ENCODE measurements around the gene LANCL3.

LANCL3 gene

GRCh38 chrX:37672563-37672962, 101.1 kb downstream of the LANCL3 start:
- no peak for DNase-seq
- in situ Hi-C loops (cut with HindIII; ENCODE audit: low pct_ligation_motif_present, low pct_unique_long_range_greater_than_20kb, low sequenced_read_pairs) = no loop called here

GRCh38 chrX:37676811-37677210, 105.3 kb downstream of the LANCL3 start:
- in situ Hi-C loops (cut with HindIII; ENCODE audit: low pct_ligation_motif_present, low pct_unique_long_range_greater_than_20kb, low sequenced_read_pairs) = no loop called here
- no peak for DNase-seq

- DNase-seq = no peak
- in situ Hi-C loops (cut with HindIII; ENCODE audit: low pct_ligation_motif_present, low pct_unique_long_range_greater_than_20kb, low sequenced_read_pairs) = no loop called here
Measured at GRCh38 chrX:37677243-37677642, 105.8 kb downstream of the LANCL3 start.

GRCh38 chrX:37677765-37678164, 106.3 kb downstream of the LANCL3 start:
- DNase-seq = no peak
- in situ Hi-C loops (cut with HindIII; ENCODE audit: low pct_ligation_motif_present, low pct_unique_long_range_greater_than_20kb, low sequenced_read_pairs) = no loop called here

- DNase-seq = no peak
- in situ Hi-C loops (cut with HindIII; ENCODE audit: low pct_ligation_motif_present, low pct_unique_long_range_greater_than_20kb, low sequenced_read_pairs) = no loop called here
Measured at GRCh38 chrX:37678574-37678973, 107.1 kb downstream of the LANCL3 start.

GRCh38 chrX:37679230-37679629, 107.8 kb downstream of the LANCL3 start:
- in situ Hi-C loops (cut with HindIII; ENCODE audit: low pct_ligation_motif_present, low pct_unique_long_range_greater_than_20kb, low sequenced_read_pairs) = no loop called here
- DNase-seq = no peak

GRCh38 chrX:37679888-37680287, 108.4 kb downstream of the LANCL3 start:
- DNase-seq = no peak
- in situ Hi-C loops (cut with HindIII; ENCODE audit: low pct_ligation_motif_present, low pct_unique_long_range_greater_than_20kb, low sequenced_read_pairs) = no loop called here

GRCh38 chrX:37684426-37684825, 113.0 kb downstream of the LANCL3 start:
- in situ Hi-C loops (cut with HindIII; ENCODE audit: low pct_ligation_motif_present, low pct_unique_long_range_greater_than_20kb, low sequenced_read_pairs) = no loop called here
- no peak for DNase-seq

- in situ Hi-C loops (cut with HindIII; ENCODE audit: low pct_ligation_motif_present, low pct_unique_long_range_greater_than_20kb, low sequenced_read_pairs) = no loop called here
- DNase-seq = no peak
Measured at GRCh38 chrX:37684973-37685372, 113.5 kb downstream of the LANCL3 start.

- in situ Hi-C loops (cut with HindIII; ENCODE audit: low pct_ligation_motif_present, low pct_unique_long_range_greater_than_20kb, low sequenced_read_pairs) = no loop called here
- DNase-seq = peak; percentile 48
Measured at GRCh38 chrX:37685381-37686359, 114.2 kb downstream of the LANCL3 start, which contains the start of gene XK. Gene XK (plus strand): TSS chrX:37685791. CDS start chrX:37685962, 171 bp downstream.

- in situ Hi-C loops (cut with HindIII; ENCODE audit: low pct_ligation_motif_present, low pct_unique_long_range_greater_than_20kb, low sequenced_read_pairs) = no loop called here
Measured at GRCh38 chrX:37686369-37686995, 115.0 kb downstream of the LANCL3 start.

GRCh38 chrX:37686996-37687395, 115.5 kb downstream of the LANCL3 start:
- DNase-seq = no peak
- in situ Hi-C loops (cut with HindIII; ENCODE audit: low pct_ligation_motif_present, low pct_unique_long_range_greater_than_20kb, low sequenced_read_pairs) = no loop called here

More at GRCh38 chrX:37686369-37686995, 115.0 kb downstream of the LANCL3 start:
- DNase-seq = no peak

GRCh38 chrX:37690119-37690518, 118.7 kb downstream of the LANCL3 start:
- in situ Hi-C loops (cut with HindIII; ENCODE audit: low pct_ligation_motif_present, low pct_unique_long_range_greater_than_20kb, low sequenced_read_pairs) = no loop called here
- no peak for DNase-seq

GRCh38 chrX:37692918-37693317, 121.5 kb downstream of the LANCL3 start:
- in situ Hi-C loops (cut with HindIII; ENCODE audit: low pct_ligation_motif_present, low pct_unique_long_range_greater_than_20kb, low sequenced_read_pairs) = no loop called here

GRCh38 chrX:37697169-37697760, 125.8 kb downstream of the LANCL3 start:
- DNase-seq = no peak
- in situ Hi-C loops (cut with HindIII; ENCODE audit: low pct_ligation_motif_present, low pct_unique_long_range_greater_than_20kb, low sequenced_read_pairs) = no loop called here

More at GRCh38 chrX:37692918-37693317, 121.5 kb downstream of the LANCL3 start:
- DNase-seq = no peak

- in situ Hi-C loops (cut with HindIII; ENCODE audit: low pct_ligation_motif_present, low pct_unique_long_range_greater_than_20kb, low sequenced_read_pairs) = no loop called here
- no peak for DNase-seq
Measured at GRCh38 chrX:37701588-37701987, 130.1 kb downstream of the LANCL3 start.

GRCh38 chrX:37711991-37712390, 140.5 kb downstream of the LANCL3 start:
- no peak for DNase-seq
- in situ Hi-C loops (cut with HindIII; ENCODE audit: low pct_ligation_motif_present, low pct_unique_long_range_greater_than_20kb, low sequenced_read_pairs) = no loop called here

GRCh38 chrX:37712458-37712857, 141.0 kb downstream of the LANCL3 start:
- in situ Hi-C loops (cut with HindIII; ENCODE audit: low pct_ligation_motif_present, low pct_unique_long_range_greater_than_20kb, low sequenced_read_pairs) = no loop called here
- no peak for DNase-seq

- DNase-seq = no peak
- in situ Hi-C loops (cut with HindIII; ENCODE audit: low pct_ligation_motif_present, low pct_unique_long_range_greater_than_20kb, low sequenced_read_pairs) = no loop called here
Measured at GRCh38 chrX:37714479-37714878, 143.0 kb downstream of the LANCL3 start.
